Forelimb muscle (tissue), 1 donor: ENCODE results near the gene BTRC. TPM values are rescaled to one million over a fixed set of nuclear protein-coding genes. Genes with fewer than 3 reads are reported as not detected.

Source experiments
- DNase-seq: peaks from one replicate; pipeline ENCODE4 v3.0.0-alpha.2; 2013; ENCODE audit warnings: low read depth
- polyA plus RNA-seq: library from polyadenylated mRNA; unstranded; fragments of 120-200 nt; gene quantifications from one replicate; pipeline ENCODE4 v1.2.1, GENCODE V29; 2013; ENCODE audit not compliant: insufficient read length

BTRC gene
- polyA plus RNA-seq, 1 donor: 24.9 TPM

- DNase-seq: no peak
Observed at GRCh38 chr10:101567165-101568006, 213.4 kb downstream of the BTRC start.

DNA sequence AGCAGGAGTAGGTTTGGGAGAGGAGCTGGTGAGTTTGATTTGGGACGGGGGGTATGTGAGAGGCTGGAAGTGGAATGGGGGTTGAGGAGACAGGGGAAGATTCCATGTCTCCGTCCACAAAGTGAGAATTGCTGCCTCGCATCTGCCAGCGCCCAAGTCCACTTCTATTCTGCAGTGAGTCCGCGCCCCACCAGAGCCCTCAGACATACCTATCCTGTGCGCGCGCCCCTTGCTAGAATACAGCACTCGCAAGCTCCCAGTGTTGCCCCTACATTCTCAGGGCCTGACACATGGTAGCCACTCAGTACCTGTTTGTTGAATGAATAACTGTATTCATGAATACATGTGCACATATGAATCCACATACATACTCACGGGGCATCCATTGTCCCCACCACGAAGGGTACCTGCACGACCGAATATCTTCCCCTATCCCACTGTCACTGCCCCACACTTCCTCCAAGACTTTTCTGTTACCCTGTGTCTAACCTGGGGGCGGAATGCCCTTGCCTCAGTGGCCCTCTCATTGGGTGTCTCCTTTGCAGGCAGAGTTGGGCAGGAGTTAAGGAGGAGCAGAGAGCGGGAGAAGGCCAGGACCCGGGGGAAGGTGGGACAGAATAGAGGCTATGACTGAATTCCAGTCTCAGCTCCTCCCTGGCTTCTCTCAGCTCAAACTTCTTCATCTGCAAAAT is 214.2 kb downstream of the BTRC start:
- DNase-seq: no peak

DNA sequence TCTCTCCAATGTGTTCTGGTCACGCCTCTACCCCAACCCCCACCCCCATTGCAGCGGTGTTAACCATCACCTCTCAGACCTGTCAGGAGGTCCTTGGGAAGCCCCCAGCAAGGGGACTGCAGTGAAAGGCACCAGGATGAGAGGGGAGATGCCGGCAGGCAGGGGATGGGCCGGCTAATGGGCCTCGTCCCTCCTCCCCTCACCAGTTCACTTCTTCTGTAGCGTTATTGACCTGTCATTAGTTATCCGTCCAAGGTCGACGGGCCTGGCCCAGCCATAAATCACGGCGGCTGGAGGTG is 215.3 kb downstream of the BTRC start:
- no peak for DNase-seq

DNA sequence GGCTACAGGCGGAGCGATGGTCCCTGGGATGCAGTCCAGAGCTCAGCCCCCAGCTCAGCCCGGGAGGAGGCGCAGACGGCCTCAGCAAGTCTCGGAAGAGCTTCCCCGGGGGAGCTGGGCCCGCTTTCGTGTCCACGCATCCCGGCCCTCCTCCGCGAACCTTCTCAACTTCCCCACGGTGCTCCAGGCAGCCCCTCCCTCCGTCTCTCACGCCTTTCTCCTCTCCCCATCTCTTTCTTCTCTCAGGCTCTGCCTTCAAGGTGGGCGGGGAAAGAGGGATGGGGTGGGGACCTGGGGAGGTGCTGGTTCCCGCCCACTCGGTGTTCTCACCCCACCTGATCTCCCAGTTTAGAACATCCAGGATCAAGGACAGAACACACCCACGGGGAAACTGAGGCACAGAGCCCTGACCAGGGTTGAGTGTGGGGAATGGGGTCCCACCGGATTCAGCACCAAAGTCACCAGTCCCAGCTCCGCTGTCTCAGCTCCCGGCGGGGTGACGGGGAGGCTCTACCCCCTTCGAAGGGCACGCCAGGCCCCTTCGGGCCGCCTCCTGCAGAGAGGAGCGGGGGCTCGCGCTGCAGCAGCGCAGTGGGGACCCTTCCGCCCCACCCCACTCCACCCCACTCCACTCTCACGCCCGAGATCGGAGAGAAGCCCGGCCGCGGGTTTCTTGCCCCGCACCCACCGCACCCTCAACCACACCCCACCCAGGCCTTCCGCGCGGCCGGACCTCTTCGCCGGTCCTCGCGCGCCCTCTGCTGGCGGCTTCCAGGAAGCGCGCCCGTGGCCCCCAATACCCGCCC is 215.9 kb downstream of the BTRC start:
- no peak for DNase-seq

DNA sequence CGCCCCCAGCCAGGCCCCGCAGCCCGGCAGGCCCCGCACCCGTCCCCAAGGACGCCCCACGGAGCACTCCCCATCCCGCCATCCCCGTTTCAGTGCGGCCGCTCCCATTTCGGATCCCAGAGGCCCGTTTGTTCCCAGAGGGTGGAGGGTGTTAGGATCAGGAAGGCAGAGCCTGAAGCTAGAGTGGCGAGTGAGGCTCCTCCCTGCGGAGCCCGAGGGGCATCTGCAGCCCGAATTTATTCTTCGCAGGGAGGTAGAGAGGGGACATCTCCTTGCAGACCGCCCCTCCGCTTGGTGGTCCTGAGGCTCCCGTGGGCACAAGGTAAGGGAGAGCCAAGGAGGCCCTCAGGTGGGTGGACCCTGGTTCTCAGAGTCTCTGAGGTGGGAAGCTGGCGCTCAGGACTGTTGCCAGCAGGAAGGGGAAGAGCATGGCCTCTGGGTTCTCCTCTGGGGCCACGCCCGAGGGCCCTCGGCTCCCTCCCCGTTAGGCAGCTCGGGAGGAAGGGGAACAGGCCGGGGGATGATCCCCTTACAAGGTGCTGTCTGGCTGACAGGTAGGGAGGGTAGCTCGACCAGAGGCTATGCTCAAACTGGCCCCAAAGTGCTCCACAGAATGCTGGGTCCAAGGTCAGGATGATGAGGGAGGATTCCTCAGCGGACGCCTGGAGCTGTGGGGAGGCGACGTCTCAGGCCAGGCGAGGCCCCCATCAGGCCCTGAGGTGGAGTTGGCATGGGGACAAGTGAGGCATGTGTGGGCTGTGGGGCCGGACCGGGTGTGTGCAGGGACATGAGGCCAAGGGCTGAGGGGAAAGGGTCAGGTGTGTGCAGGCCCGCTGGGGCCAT is 216.7 kb downstream of the BTRC start:
- DNase-seq: no peak

GRCh38 chr10:101571271-101571925 is 217.4 kb downstream of the BTRC start:
- no peak for DNase-seq

- no peak for DNase-seq
Observed at GRCh38 chr10:101572126-101572525, 218.2 kb downstream of the BTRC start.

GRCh38 chr10:101572785-101573184 is 218.8 kb downstream of the BTRC start:
- DNase-seq: no peak

DNA sequence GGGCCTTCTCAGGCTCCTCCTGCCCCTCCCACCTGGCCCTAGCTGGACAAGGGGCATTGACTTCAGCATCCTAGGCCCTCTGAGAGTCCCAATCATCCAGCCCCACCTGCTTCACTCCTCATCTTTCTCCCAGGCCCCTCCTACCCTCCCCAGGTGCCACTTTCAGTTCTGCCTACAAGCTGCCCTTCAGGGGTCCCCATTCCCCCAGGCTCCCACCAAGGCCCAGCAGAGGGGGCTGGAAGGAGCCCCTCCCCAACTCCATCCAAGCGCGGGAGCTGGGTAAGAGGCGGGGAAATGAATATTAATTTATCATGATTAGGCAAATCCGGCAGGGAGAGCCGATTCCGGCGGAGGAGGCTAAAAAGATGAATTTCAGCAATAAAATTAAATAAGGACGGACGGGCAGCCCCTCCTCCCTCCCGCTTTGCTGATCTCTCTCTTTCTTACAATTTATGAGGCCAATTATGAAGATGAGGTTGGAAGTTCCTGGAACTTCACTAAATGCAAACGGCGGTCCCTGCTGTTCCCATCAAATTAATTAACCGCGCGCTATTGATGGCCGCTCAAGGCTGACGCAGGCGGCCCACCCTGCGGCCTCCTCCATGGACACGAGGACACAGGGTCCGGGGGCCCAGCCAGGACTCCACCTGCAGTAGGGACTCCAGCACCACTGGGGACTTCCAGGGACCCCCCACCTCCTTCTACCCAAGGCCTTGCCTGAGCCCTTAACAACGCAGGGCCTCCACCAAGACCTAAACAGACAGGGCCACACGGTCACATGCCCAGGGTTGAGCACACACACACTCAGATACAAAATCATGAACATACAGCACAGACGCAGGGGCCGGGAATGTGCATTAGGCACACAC is 220.2 kb downstream of the BTRC start:
- no peak for DNase-seq

- no peak for DNase-seq
Observed at GRCh38 chr10:101575091-101575490, 221.1 kb downstream of the BTRC start.

DNA sequence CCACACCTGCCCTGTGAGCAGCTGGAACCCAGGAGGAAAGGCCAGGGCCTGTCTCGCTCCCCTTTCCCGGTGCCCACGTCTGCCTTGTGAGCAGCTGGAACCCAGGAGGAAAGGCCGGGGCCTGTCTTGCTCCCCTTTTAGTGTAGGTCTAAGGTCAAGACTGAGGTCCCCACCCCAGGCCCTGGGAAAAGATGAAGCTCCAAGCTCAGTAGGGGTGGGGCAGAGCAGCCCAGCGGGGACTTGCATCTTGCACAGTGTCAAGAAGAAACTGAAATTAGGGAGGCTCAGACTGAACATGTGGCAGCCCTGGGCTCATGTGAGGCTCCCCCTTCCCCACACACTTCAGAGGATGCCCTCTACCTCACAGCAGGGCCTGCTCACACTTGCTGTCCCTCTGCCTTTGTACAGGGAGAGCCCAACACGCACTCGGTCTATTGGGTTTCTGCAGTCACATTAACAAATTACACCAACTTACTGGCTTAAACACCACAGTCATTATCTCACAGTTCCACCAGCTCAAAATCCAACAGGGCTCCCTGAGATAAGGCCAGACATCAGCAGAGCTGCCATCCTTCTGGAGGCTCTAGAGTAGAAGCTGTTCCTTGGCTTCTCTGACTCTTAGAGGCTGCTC is 221.7 kb downstream of the BTRC start:
- DNase-seq: no peak

DNA sequence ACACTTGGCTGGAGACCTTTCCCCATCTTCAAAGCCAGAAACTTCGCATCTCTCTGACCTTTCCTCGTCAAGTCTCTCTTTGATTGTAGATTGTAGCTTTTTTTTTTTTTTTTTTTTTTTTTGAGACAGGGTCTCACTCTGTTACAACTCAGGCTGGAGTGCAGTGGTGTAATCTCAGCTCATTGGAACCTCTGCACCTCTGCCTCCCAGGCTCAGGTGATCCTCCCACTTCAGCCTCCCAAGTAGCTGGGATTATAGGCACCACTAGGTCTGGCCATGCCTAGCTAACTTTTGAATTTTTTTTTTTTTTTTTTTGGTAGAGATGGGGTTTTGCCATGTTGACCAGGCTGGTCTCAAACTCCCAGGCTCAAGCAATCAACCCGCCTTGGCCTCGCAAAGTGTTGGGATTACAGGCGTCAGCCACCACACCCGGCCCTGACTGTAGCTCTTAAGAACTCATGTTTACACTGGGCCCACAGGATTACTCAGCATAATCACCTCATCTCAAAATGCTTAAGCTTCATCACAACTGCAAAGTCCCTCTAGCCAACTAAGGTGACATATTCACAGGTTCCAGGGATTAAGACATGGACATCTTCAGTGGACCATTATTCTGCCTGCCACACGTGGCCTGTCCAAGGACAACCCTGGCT is 222.4 kb downstream of the BTRC start:
- DNase-seq: no peak

GRCh38 chr10:101577121-101577871 is 223.3 kb downstream of the BTRC start:
- no peak for DNase-seq

GRCh38 chr10:101578192-101578591 is 224.2 kb downstream of the BTRC start:
- DNase-seq: no peak

DNA sequence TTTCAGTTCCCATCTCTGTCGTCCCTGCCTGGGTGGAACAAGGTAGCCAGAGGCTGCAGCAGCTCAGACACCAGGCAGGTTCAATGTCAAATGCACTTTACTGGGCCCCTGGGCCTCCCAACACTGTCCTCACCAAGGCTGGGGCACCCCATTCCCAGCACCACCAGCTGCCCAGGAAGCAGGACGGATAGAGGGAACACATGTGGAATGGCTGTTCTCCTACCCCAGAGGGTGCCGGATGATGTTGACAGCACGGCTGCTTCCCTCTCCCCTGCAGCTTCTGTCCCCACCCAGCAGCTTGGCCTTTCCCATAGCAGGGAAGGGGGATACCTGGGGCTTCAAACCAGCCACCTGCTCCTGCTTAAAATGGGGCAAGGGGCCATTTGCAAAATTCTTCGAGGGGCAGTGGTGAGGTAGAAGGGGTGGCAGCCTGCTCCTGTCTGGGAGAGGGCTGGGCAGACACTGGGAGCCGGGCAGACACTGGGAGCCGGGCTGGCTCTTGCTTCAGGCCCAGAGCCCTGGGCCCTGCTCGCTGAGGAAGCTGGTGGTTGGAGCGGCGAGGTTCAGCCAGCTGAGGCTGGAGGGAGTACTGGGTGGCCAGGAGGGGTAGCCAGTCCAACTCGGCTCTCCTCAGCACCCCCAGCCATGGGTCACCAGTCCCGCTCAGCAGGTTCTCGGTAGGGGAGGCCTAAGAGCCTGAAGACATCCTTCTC is 225.0 kb downstream of the BTRC start:
- DNase-seq: no peak

DNA sequence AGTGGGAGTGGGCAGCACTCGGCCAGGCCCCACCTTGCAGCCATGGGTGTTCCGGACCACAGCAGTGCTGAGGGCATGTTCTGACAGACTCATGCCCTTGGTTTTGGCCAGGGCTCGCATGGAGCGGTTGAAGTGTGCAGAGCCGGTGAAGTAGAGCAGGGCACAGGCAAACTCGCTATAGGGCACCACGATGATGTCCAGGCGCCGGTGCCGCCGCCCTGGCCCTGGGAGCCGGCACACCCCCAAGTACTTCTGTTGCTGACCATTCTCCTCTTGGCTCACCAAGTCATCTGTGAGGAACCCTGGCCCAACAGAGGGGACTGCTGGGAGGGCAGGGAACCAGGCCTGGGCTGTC is 225.5 kb downstream of the BTRC start:
- DNase-seq: no peak

- no peak for DNase-seq
Observed at GRCh38 chr10:101580486-101581399, 226.8 kb downstream of the BTRC start.
